GM19351 (cell line): ENCODE data around the gene DGKB.

ENCODE experiments used
- ATAC-seq: cut with Tn5 transposase; IDR thresholded peaks from one replicate; pipeline ENCODE4 v1.9.1; 2021; ENCODE audit warnings: mild to moderate bottlenecking, moderate library complexity; ENCODE audit not compliant: unreplicated experiment

DGKB gene

GRCh38 chr7:14600766-14601367 is 301.7 kb downstream of the DGKB start:
- no peak for ATAC-seq

GRCh38 chr7:14598978-14599377 is 303.6 kb downstream of the DGKB start:
- ATAC-seq: no peak

GRCh38 chr7:14596421-14596820 is 306.1 kb downstream of the DGKB start:
- no peak for ATAC-seq

GRCh38 chr7:14590206-14590605 is 312.3 kb downstream of the DGKB start:
- no peak for ATAC-seq

GRCh38 chr7:14585232-14585631 is 317.3 kb downstream of the DGKB start:
- no peak for ATAC-seq

GRCh38 chr7:14583518-14583917 is 319.0 kb downstream of the DGKB start:
- ATAC-seq: no peak

- no peak for ATAC-seq
Measured at GRCh38 chr7:14582010-14582409, 320.5 kb downstream of the DGKB start.

- ATAC-seq: peak; percentile 48
Measured at GRCh38 chr7:14579971-14580370, 322.6 kb downstream of the DGKB start.

GRCh38 chr7:14576578-14576977 is 326.0 kb downstream of the DGKB start:
- no peak for ATAC-seq

- ATAC-seq: no peak
Measured at GRCh38 chr7:14570750-14571607, 331.6 kb downstream of the DGKB start.

- ATAC-seq: no peak
Measured at GRCh38 chr7:14552060-14552459, 350.5 kb downstream of the DGKB start.

GRCh38 chr7:14551310-14551709 is 351.2 kb downstream of the DGKB start:
- no peak for ATAC-seq

- ATAC-seq: no peak
Measured at GRCh38 chr7:14542624-14543023, 359.9 kb downstream of the DGKB start.

- ATAC-seq: no peak
Measured at GRCh38 chr7:14521183-14521582, 381.4 kb downstream of the DGKB start.

- ATAC-seq: no peak
Measured at GRCh38 chr7:14510268-14510667, 392.3 kb downstream of the DGKB start.

- ATAC-seq: no peak
Measured at GRCh38 chr7:14507617-14508016, 394.9 kb downstream of the DGKB start.

- ATAC-seq: no peak
Measured at GRCh38 chr7:14505906-14506305, 396.6 kb downstream of the DGKB start.

- no peak for ATAC-seq
Measured at GRCh38 chr7:14504134-14504533, 398.4 kb downstream of the DGKB start.

GRCh38 chr7:14503623-14504022 is 398.9 kb downstream of the DGKB start:
- no peak for ATAC-seq

- ATAC-seq: no peak
Measured at GRCh38 chr7:14501436-14501835, 401.1 kb downstream of the DGKB start.

- no peak for ATAC-seq
Measured at GRCh38 chr7:14497390-14497789, 405.2 kb downstream of the DGKB start.

- no peak for ATAC-seq
Measured at GRCh38 chr7:14495633-14496032, 406.9 kb downstream of the DGKB start.
